Calu3 (cell line): ENCODE measurements around the gene HNRNPF. TPM values are rescaled to one million over a fixed set of nuclear protein-coding genes. Genes with fewer than 3 reads are reported as not detected.
A peak's percentile ranks its signal among the peaks of the same experiment; 100 is the strongest.

Experiments used
- BruUV-seq: library from RNA; stranded (reverse); fragments of 400-500 nt; replicated peaks from 2 replicates; lab custom pipeline; 2021; lab: Mats Ljungman, UMichigan
- CTCF ChIA-PET: fragments of 300-600 bp; sonication (Branson Sonifier 250); formaldehyde crosslinking; loops from one replicate; lab custom pipeline; 2022; ENCODE audit warnings: antibody characterized with exemption; lab: Charles Lee
- DNase-seq: peaks from one replicate; pipeline ENCODE4 v3.0.0; 2022
- H3K27ac Mint-ChIP-seq: one replicate; pipeline ENCODE4 v1.8.0; 2022; ENCODE audit warnings: mixed read lengths; ENCODE audit not compliant: unreplicated experiment
- H3K27me3 Mint-ChIP-seq: one replicate; pipeline ENCODE4 v1.8.0; 2022; ENCODE audit warnings: mixed read lengths; ENCODE audit not compliant: unreplicated experiment
- H3K36me3 Mint-ChIP-seq: one replicate; pipeline ENCODE4 v1.8.0; 2022; ENCODE audit warnings: mild to moderate bottlenecking, moderate library complexity, mixed read lengths; ENCODE audit not compliant: insufficient read depth, unreplicated experiment
- H3K4me1 Mint-ChIP-seq: one replicate; pipeline ENCODE4 v1.8.0; 2022; ENCODE audit warnings: mild to moderate bottlenecking, low read depth, mixed read lengths; ENCODE audit not compliant: unreplicated experiment
- H3K4me3 Mint-ChIP-seq: one replicate; pipeline ENCODE4 v1.8.0; 2022; ENCODE audit warnings: mild to moderate bottlenecking, low read depth, moderate library complexity, mixed read lengths; ENCODE audit not compliant: unreplicated experiment
- H3K9me3 Mint-ChIP-seq: one replicate; pipeline ENCODE4 v1.8.0; 2022; ENCODE audit warnings: low read depth, mixed read lengths; ENCODE audit not compliant: unreplicated experiment
- CTCF ChIP-seq: fragments of 200-600 bp; IDR thresholded peaks from one replicate; pipeline ENCODE4 v1.8.0; 2022; ENCODE audit warnings: antibody characterized with exemption; ENCODE audit not compliant: unreplicated experiment
- intact Hi-C: fragments of 100-400 bp; cut with micrococcal nuclease; formaldehyde crosslinking; loops from one replicate; pipeline ENCODE4 v1.10.0; 2022; ENCODE audit not compliant: unreplicated experiment
- total RNA-seq: library from RNA; stranded (reverse); gene quantifications from 2 replicates; pipeline ENCODE4 v1.2.3, GENCODE V29; 2022

The HNRNPF gene
- total RNA-seq, 1 experiment from 2014 or later = 256 TPM

- no peak for TF ChIP-seq CTCF
- H3K27ac Mint-ChIP-seq = peak overlapping the region; percentile 84
- BruUV-seq = no TSS peak
- H3K9me3 Mint-ChIP-seq = no peaks in the 10 kb centered on the region
- intact Hi-C loops = no loop called here
- H3K27me3 Mint-ChIP-seq = no peaks in the 10 kb centered on the region
- CTCF ChIA-PET = interaction anchor here (0.7 to 1.5 kb wide), 4 partner anchors 9 to 42 kb away, joined by 3 to 5 read pairs (median 4); no protein-coding TSS in a partner anchor
- peaks cover 95% of the 10 kb centered on the region for H3K36me3 Mint-ChIP-seq
- no peak for DNase-seq
- peak overlapping the region; percentile 21 for H3K4me3 Mint-ChIP-seq
- peaks cover 77% of the 10 kb centered on the region for H3K4me1 Mint-ChIP-seq
Measured at GRCh38 chr10:43390333-43390732, 18.7 kb downstream of the HNRNPF start.

GRCh38 chr10:43389867-43390266, 19.1 kb downstream of the HNRNPF start:
- Mint-ChIP-seq H3K4me3 (peak overlapping the region; percentile 21), H3K9me3 (no peaks in the 10 kb centered on the region), H3K27me3 (no peaks in the 10 kb centered on the region), H3K36me3 (peaks cover 95% of the 10 kb centered on the region), H3K4me1 (peaks cover 77% of the 10 kb centered on the region), H3K27ac (no peak overlapping the region)
- intact Hi-C loops = no loop called here
- TF ChIP-seq CTCF = no peak
- CTCF ChIA-PET = interaction anchor here (1.5 kb wide), 1 partner anchor 8 kb away, joined by 3 read pairs; no protein-coding TSS in a partner anchor
- no peak for DNase-seq
- BruUV-seq = no TSS peak

- Mint-ChIP-seq H3K4me3 (no peak overlapping the region), H3K27ac (peak overlapping the region; percentile 77), H3K36me3 (peaks cover 84% of the 10 kb centered on the region), H3K4me1 (peaks cover 61% of the 10 kb centered on the region), H3K27me3 (no peaks in the 10 kb centered on the region), H3K9me3 (no peaks in the 10 kb centered on the region)
- intact Hi-C loops = no loop called here
- no peak for TF ChIP-seq CTCF
- DNase-seq = no peak
- CTCF ChIA-PET = no interaction called here
- BruUV-seq = no TSS peak
Measured at GRCh38 chr10:43387678-43388032, 21.3 kb downstream of the HNRNPF start.

GRCh38 chr10:43386981-43387677, 21.9 kb downstream of the HNRNPF start:
- Mint-ChIP-seq H3K4me3 (no peak overlapping the region), H3K9me3 (no peaks in the 10 kb centered on the region), H3K27me3 (no peaks in the 10 kb centered on the region), H3K4me1 (peaks cover 55% of the 10 kb centered on the region), H3K27ac (peak overlapping the region; percentile 77), H3K36me3 (peaks cover 79% of the 10 kb centered on the region)
- CTCF ChIA-PET = interaction anchor here (0.5 kb wide), 1 partner anchor 468 kb away, joined by 4 read pairs; no protein-coding TSS in a partner anchor
- BruUV-seq = TSS peak; percentile 14
- no peak for TF ChIP-seq CTCF
- no peak for DNase-seq
- intact Hi-C loops = no loop called here
